ENCODE results near the gene SOX21. TPM values are rescaled to one million over a fixed set of nuclear protein-coding genes. Genes with fewer than 3 reads are reported as not detected.

SOX21 gene
- total and polyA plus RNA-seq, 7 donors = not detected

- peak in 1 of 4 donors; percentile 8 for ATAC-seq
- no peaks in the 10 kb centered on the region for H3K36me3 ChIP-seq (ENCODE audit: insufficient read depth in 1 of 2, low read depth in 1 of 2)
- no peak for TF ChIP-seq CTCF (IDR thresholded peaks at IDR 0.05)
- H3K9me3 ChIP-seq = no peaks in the 10 kb centered on the region
- WGBS, 3 donors = 12 to 15% (median 12%) methylated on average over 14 to 22 of the region's 22 CpGs
- peak overlapping the region; percentile 58 for H3K4me3 ChIP-seq
- peaks cover 0 to 83% (median 29%) of the 10 kb centered on the region in 3 donors for H3K27me3 ChIP-seq (ENCODE audit: insufficient read depth in 3 of 3, low read length in 2 of 3)
- DNase-seq = no peak
- peaks cover 3% of the 10 kb centered on the region for H3K4me1 ChIP-seq
- no peak overlapping the region for H3K27ac ChIP-seq
- intact Hi-C loops (cut with DNase I) = no loop called here
Observed at GRCh38 chr13:94713561-94714182, 1.3 kb upstream of the SOX21 start.

GRCh38 chr13:94712812-94713560 lies 641 bp upstream of the SOX21 start:
- peak; percentile 30 to 61 (median 46) for ATAC-seq
- peaks cover 3% of the 10 kb centered on the region for H3K4me1 ChIP-seq
- H3K36me3 ChIP-seq (ENCODE audit: insufficient read depth in 1 of 2, low read depth in 1 of 2) = no peaks in the 10 kb centered on the region
- WGBS, 3 donors = 0 to 1% (median 0%) methylated on average over 57 to 79 of the region's 79 CpGs
- peak overlapping the region; percentile 58 for H3K4me3 ChIP-seq
- TF ChIP-seq CTCF (IDR thresholded peaks at IDR 0.05) = no peak
- no peaks in the 10 kb centered on the region for H3K9me3 ChIP-seq
- intact Hi-C loops (cut with DNase I) = no loop called here
- DNase-seq = peak in 1 of 2 donors; percentile 34
- H3K27me3 ChIP-seq (ENCODE audit: insufficient read depth in 3 of 3, low read length in 2 of 3) = peaks cover 0 to 86% (median 34%) of the 10 kb centered on the region in 3 donors
- no peak overlapping the region for H3K27ac ChIP-seq

- WGBS, 3 donors = 1% methylated on average over 76 to 97 of the region's 97 CpGs
- H3K36me3 ChIP-seq (ENCODE audit: insufficient read depth in 1 of 2, low read depth in 1 of 2) = no peaks in the 10 kb centered on the region
Observed at GRCh38 chr13:94711561-94712286, 621 bp downstream of the SOX21 start.

More at GRCh38 chr13:94711561-94712286, 621 bp downstream of the SOX21 start:
- DNase-seq = no peak
- peak overlapping the region; percentile 58 for H3K4me3 ChIP-seq
- ATAC-seq = no peak
- H3K27me3 ChIP-seq (ENCODE audit: insufficient read depth in 3 of 3, low read length in 2 of 3) = peaks cover 0 to 91% (median 38%) of the 10 kb centered on the region in 3 donors
- intact Hi-C loops (cut with DNase I) = no loop called here
- H3K27ac ChIP-seq = no peak overlapping the region
- TF ChIP-seq CTCF (IDR thresholded peaks at IDR 0.05) = no peak
- no peaks in the 10 kb centered on the region for H3K9me3 ChIP-seq
- peaks cover 9% of the 10 kb centered on the region for H3K4me1 ChIP-seq

Data from psoas muscle (tissue), 8 donors.